ENCODE measurements around the gene TUBB6. TPM values are rescaled to one million over a fixed set of nuclear protein-coding genes. Genes with fewer than 3 reads are reported as not detected.
A peak's percentile ranks its signal among the peaks of the same experiment; 100 is the strongest.

The TUBB6 gene
- total and polyA plus RNA-seq, 12 donors: 61.9 to 602 (median 92.1) TPM

- no peaks in the 10 kb centered on the region for H3K9me3 ChIP-seq
- peaks cover 0 to 71% (median 23%) of the 10 kb centered on the region in 9 donors for H3K36me3 ChIP-seq
- WGBS, 2 donors: 67 to 74% methylated on average over 7 of the region's 7 CpGs
- intact Hi-C loops (cut with DNase I): no loop called here
- ATAC-seq (no peak), DNase-seq (no peak)
- peaks cover 6 to 100% (median 49%) of the 10 kb centered on the region in 9 donors for H3K4me1 ChIP-seq
- peak overlapping the region in 5 of 10 donors; percentile 12 to 100 (median 37) for H3K27ac ChIP-seq
- H3K27me3 ChIP-seq: no peaks in the 10 kb centered on the region
- TF ChIP-seq CTCF (IDR thresholded peaks at IDR 0.05): no peak
- no peak overlapping the region for H3K4me3 ChIP-seq
These were observed 61.2 kb downstream of the TUBB6 start for GRCh38 chr18:12369211-12369610.

- H3K27ac ChIP-seq: peak overlapping the region in 8 of 10 donors; percentile 13 to 100 (median 99)
- peaks cover 4 to 98% (median 47%) of the 10 kb centered on the region in 9 donors for H3K4me1 ChIP-seq
- 49 to 54% methylated on average over 2 of the region's 2 CpGs for WGBS, 2 donors
These were observed 63.5 kb downstream of the TUBB6 start for GRCh38 chr18:12371590-12371989.

GRCh38 chr18:12372406-12372805 lies 64.4 kb downstream of the TUBB6 start:
- Histone ChIP-seq H3K27ac (peak overlapping the region in 9 of 10 donors; percentile 13 to 100 (median 99)), H3K36me3 (peaks cover 0 to 45% (median 10%) of the 10 kb centered on the region in 9 donors), H3K4me1 (peaks cover 4 to 90% (median 44%) of the 10 kb centered on the region in 9 donors), H3K9me3 (no peaks in the 10 kb centered on the region), H3K27me3 (no peaks in the 10 kb centered on the region), H3K4me3 (peak overlapping the region in 1 of 10 donors; percentile 4)
- DNase-seq (no peak), ATAC-seq (no peak)
- no peak for TF ChIP-seq CTCF (IDR thresholded peaks at IDR 0.05)
- intact Hi-C loops (cut with DNase I): loop anchor here in 4 of 10 donors (5.0 to 10.0 kb wide), 4 partner anchors 45 to 572 kb away; partner anchors contain the start of gene SEH1L (in 1 of the 4)
- 45 to 47% methylated on average over 3 of the region's 3 CpGs for WGBS, 2 donors

More at GRCh38 chr18:12371590-12371989, 63.5 kb downstream of the TUBB6 start:
- no peaks in the 10 kb centered on the region for H3K9me3 ChIP-seq
- ATAC-seq (no peak), DNase-seq (no peak)
- peaks cover 0 to 53% (median 18%) of the 10 kb centered on the region in 9 donors for H3K36me3 ChIP-seq
- no peaks in the 10 kb centered on the region for H3K27me3 ChIP-seq
- no peak overlapping the region for H3K4me3 ChIP-seq
- intact Hi-C loops (cut with DNase I): loop anchor here in 4 of 10 donors (5.0 to 10.0 kb wide), 4 partner anchors 44 to 573 kb away; partner anchors contain the start of gene SEH1L (in 1 of the 4)
- no peak for TF ChIP-seq CTCF (IDR thresholded peaks at IDR 0.05)

GRCh38 chr18:12373116-12373770 lies 65.2 kb downstream of the TUBB6 start:
- Histone ChIP-seq H3K4me1 (peaks cover 4 to 83% (median 49%) of the 10 kb centered on the region in 9 donors), H3K4me3 (peak overlapping the region in 5 of 10 donors; percentile 76 to 86 (median 81)), H3K27me3 (no peaks in the 10 kb centered on the region), H3K27ac (peak overlapping the region; percentile 32 to 100 (median 99)), H3K9me3 (no peaks in the 10 kb centered on the region), H3K36me3 (peaks cover 0 to 36% (median 6%) of the 10 kb centered on the region in 9 donors)
- TF ChIP-seq CTCF (IDR thresholded peaks at IDR 0.05): no peak
- 57 to 69% methylated on average over 4 of the region's 4 CpGs for whole genome bisulfite sequencing, 2 donors
- intact Hi-C loops (cut with DNase I): loop anchor here in 4 of 10 donors (5.0 to 10.0 kb wide), 4 partner anchors 46 to 572 kb away; partner anchors contain the start of gene SEH1L (in 1 of the 4)
- peak in 2 of 8 donors; percentile 5 to 7 for ATAC-seq
- no peak for DNase-seq

Measured in heart right ventricle (tissue), 16 donors.